ENCODE measurements around the gene SDK1. TPM values are rescaled to one million over a fixed set of nuclear protein-coding genes. Genes with fewer than 3 reads are reported as not detected.

SDK1 gene
- total and polyA plus RNA-seq, 2 donors (not counting 3 experiments of a cell fraction or from before 2014, with no cell fraction given): 1.6 to 3.9 TPM

GRCh38 chr7:3605222-3605621, 304.2 kb downstream of the SDK1 start:
- CTCF ChIA-PET: interaction anchor here (1.3 to 1.6 kb wide), 2 partner anchors 34 to 206 kb away, joined by 4 read pairs; no protein-coding TSS in a partner anchor
- TF ChIP-seq MYC (IDR thresholded peaks at IDR 0.05; ENCODE audit: low read depth, low read length) (no peak), FOS (IDR thresholded peaks at IDR 0.05; ENCODE audit: borderline replicate concordance, insufficient read depth, low read length) (no peak), POLR2AphosphoS5 (IDR thresholded peaks at IDR 0.05; ENCODE audit: insufficient read depth, low read depth, low read length) (no peak), EZH2 (IDR thresholded peaks at IDR 0.05; ENCODE audit: borderline replicate concordance, low read depth, low read length, severe bottlenecking) (no peak), JUN (IDR thresholded peaks at IDR 0.05; ENCODE audit: borderline replicate concordance, insufficient read depth, insufficient read length, low read depth) (no peak)
- TF ChIP-seq, protein P1, sequence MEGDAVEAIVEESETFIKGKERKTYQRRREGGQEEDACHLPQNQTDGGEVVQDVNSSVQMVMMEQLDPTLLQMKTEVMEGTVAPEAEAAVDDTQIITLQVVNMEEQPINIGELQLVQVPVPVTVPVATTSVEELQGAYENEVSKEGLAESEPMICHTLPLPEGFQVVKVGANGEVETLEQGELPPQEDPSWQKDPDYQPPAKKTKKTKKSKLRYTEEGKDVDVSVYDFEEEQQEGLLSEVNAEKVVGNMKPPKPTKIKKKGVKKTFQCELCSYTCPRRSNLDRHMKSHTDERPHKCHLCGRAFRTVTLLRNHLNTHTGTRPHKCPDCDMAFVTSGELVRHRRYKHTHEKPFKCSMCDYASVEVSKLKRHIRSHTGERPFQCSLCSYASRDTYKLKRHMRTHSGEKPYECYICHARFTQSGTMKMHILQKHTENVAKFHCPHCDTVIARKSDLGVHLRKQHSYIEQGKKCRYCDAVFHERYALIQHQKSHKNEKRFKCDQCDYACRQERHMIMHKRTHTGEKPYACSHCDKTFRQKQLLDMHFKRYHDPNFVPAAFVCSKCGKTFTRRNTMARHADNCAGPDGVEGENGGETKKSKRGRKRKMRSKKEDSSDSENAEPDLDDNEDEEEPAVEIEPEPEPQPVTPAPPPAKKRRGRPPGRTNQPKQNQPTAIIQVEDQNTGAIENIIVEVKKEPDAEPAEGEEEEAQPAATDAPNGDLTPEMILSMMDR (IDR thresholded peaks at IDR 0.05; ENCODE audit: extremely low read depth in 1 of 2, insufficient read depth in 1 of 2, low read depth in 1 of 2, low read length in 2 of 2): no peak
- TF ChIP-seq, protein P2, sequence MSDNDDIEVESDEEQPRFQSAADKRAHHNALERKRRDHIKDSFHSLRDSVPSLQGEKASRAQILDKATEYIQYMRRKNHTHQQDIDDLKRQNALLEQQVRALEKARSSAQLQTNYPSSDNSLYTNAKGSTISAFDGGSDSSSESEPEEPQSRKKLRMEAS (IDR thresholded peaks at IDR 0.05; ENCODE audit: insufficient read depth, insufficient read length): no peak
- dilution Hi-C loops (cut with MboI; ENCODE audit: extremely low pct_ligation_motif_present, low sequenced_read_pairs): no loop called here
- Histone ChIP-seq H2AFZ (ENCODE audit: low read depth, low read length) (no peak overlapping the region), H3K79me2 (ENCODE audit: control insufficient read depth, insufficient read depth, low read length) (no peaks in the 10 kb centered on the region), H3K27ac (ENCODE audit: insufficient read depth, low read depth, low read length) (peak overlapping the region; percentile 77), H3K36me3 (ENCODE audit: control insufficient read depth in 2 of 2, extremely low read depth in 1 of 2, insufficient read depth in 2 of 2, low read length in 2 of 2) (no peaks in the 10 kb centered on the region), H3K4me1 (ENCODE audit: control insufficient read depth, extremely low read depth, insufficient read depth, low read length) (peaks cover 20% of the 10 kb centered on the region), H3K9ac (replicated peaks; ENCODE audit: extremely low read depth, insufficient read depth, low read length) (peak overlapping the region; percentile 61), H4K20me1 (replicated peaks; ENCODE audit: control insufficient read depth, extremely low read depth, insufficient read depth, low read length) (no peaks in the 10 kb centered on the region), H3K4me2 (ENCODE audit: insufficient read depth, low read length) (peak overlapping the region; percentile 34), H3K9me3 (replicated peaks; ENCODE audit: control insufficient read depth, insufficient read depth, low read length) (no peaks in the 10 kb centered on the region), H3K9me1 (replicated peaks; ENCODE audit: control insufficient read depth, extremely low read depth, insufficient read depth, low read length) (no peaks in the 10 kb centered on the region), H3K4me3 (replicated peaks in 1 of 3; ENCODE audit: insufficient read depth in 1 of 3, low read depth in 1 of 3, low read length in 3 of 3) (no peak overlapping the region), H3K27me3 (ENCODE audit: control insufficient read depth in 2 of 2, insufficient read depth in 2 of 2, low read length in 2 of 2) (no peaks in the 10 kb centered on the region)
- DNase-seq (ENCODE audit: low read depth, low spot score) (peak; percentile 43), FAIRE-seq (peak; percentile 65)
- POLR2A ChIA-PET: no interaction called here
- intact Hi-C loops (cut with micrococcal nuclease): no loop called here
- no TSS peak for BruUV-seq (replicated peaks)

All from endothelial cell of umbilical vein (primary cell).